Stomach (tissue), 9 donors: ENCODE data around the gene PJA1. TPM values are rescaled to one million over a fixed set of nuclear protein-coding genes. Genes with fewer than 3 reads are reported as not detected.

Experiments used
- DNase-seq, 2 donors: peaks; one replicate each; pipeline versions ENCODE4 v3.0.0 to v3.0.0-alpha.2; 2013 to 2019
- H3K27ac ChIP-seq, 5 donors: fragments of 200-600 bp in 4 of 5; sonication (generic) in 4 of 5; one replicate each; pipeline ENCODE4 v1.5.1; 2013 to 2019; ENCODE audit warnings: mild to moderate bottlenecking in 1 of 5, moderate library complexity in 1 of 5
- H3K27me3 ChIP-seq, 3 donors: fragments of 200-600 bp; sonication (generic); one replicate each; pipeline ENCODE4 v1.5.1; 2017 to 2019; ENCODE audit warnings: mixed run types in 1 of 3
- H3K36me3 ChIP-seq, 4 donors: fragments of 200-600 bp; sonication (generic); 1 replicate in 3 of 4; 2 replicates in 1 of 4; pipeline ENCODE4 v1.5.1; 2016 to 2019
- H3K4me1 ChIP-seq, 4 donors: fragments of 200-600 bp; sonication (generic); one replicate each; pipeline ENCODE4 v1.5.1; 2016 to 2019
- H3K4me3 ChIP-seq, 4 donors: fragments of 200-600 bp; sonication (generic) in 3 of 4; one replicate each; pipeline ENCODE4 v1.5.1; 2016 to 2019; ENCODE audit warnings: mild to moderate bottlenecking in 1 of 4
- H3K9me3 ChIP-seq, 4 donors: fragments of 200-600 bp; sonication (generic); one replicate each; pipeline ENCODE4 v1.5.1; 2016 to 2019
- CTCF ChIP-seq, 7 experiments: fragments of 450-650 bp in 4 of 7; fragments of 200-600 bp in 3 of 7; sonication (generic) in 3 of 7; IDR thresholded peaks; one replicate each; pipeline ENCODE4 v1.5.1; 2016 to 2019; ENCODE audit warnings: antibody characterized with exemption in 7 of 7, control low read depth in 2 of 7, mild to moderate bottlenecking in 1 of 7
- EP300 ChIP-seq: sonication (generic); formaldehyde crosslinking; IDR thresholded peaks from one replicate; pipeline ENCODE4 v1.6.1; 2017; ENCODE audit warnings: antibody characterized with exemption
- POLR2A ChIP-seq, 4 donors: fragments of 450-650 bp; IDR thresholded peaks; one replicate each; pipeline ENCODE4 v1.6.1; 2016; ENCODE audit warnings: antibody characterized with exemption in 4 of 4, control low read depth in 2 of 4, mild to moderate bottlenecking in 1 of 4, moderate library complexity in 1 of 4
- POLR2AphosphoS5 ChIP-seq, 3 donors: sonication (generic); formaldehyde crosslinking; IDR thresholded peaks; one replicate each; pipeline ENCODE4 v1.6.1; 2016; ENCODE audit warnings: antibody characterized with exemption in 3 of 3
- WGBS, 5 donors: extraction: QIAGEN DNeasy Blood & Tissue Kit in 3 of 5; methylation state at CpG; one replicate each; pipeline versions ENCODE4 v1.1.5 to v1.1.7; 2013 to 2018; 5-methylcytosine and 5-hydroxymethylcytosine counted together
- intact Hi-C: fragments of 100-400 bp; cut with DNase I; formaldehyde crosslinking; loops from one replicate; pipeline ENCODE4 v1.15.1; 2023; ENCODE audit warnings: low total_unique reads
- polyA plus RNA-seq, 3 donors: library from polyadenylated mRNA; stranded (reverse); fragments of 200-250 nt; gene quantifications; one replicate each; pipeline ENCODE4 v1.2.3, GENCODE V29; 2013
- total RNA-seq, 5 donors: library from RNA; depleted of rRNA; stranded (reverse); fragments of >200 nt; gene quantifications; one replicate each; pipeline versions ENCODE4 v1.1.0 to v1.2.3, GENCODE V29; 2014 to 2016
- donor health status: healthy with polysubstance abuse.
- donor health status: Bipolar disorder and iron deficiency.
- donor health status: healthy.

PJA1 gene
- total and polyA plus RNA-seq, 8 donors: 1.7 to 41.4 (median 12.0) TPM

DNA sequence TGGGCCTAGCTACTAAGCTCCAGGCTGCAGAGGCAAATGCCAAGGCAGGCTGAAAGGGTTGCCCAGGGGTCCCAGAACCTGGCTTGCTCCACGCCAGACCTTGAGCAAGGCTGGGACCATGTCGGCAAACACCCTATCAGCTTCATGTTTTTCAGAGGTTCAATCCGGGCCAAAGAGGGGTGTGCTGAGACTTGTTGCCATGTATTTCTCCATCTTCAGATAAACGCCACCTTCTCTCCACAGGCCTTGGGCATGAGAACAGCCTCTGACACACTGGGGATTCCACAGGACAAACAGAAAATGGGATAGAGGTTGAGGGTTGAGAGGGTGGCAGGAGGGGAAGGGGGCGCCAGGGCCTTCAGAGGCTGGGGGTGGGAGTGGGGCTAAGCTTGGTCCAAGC is 8.6 kb downstream of the PJA1 start:
- H3K27me3 ChIP-seq: peaks cover 0 to 6% (median 0%) of the 10 kb centered on the region in 3 donors
- DNase-seq: no peak
- no peak overlapping the region for H3K27ac ChIP-seq
- intact Hi-C loops: no loop called here
- H3K9me3 ChIP-seq: no peaks in the 10 kb centered on the region
- WGBS, 5 donors: 76 to 100% (median 91%) methylated on average over 3 to 5 of the region's 5 CpGs
- H3K4me3 ChIP-seq: no peak overlapping the region
- peaks cover 0 to 9% (median 5%) of the 10 kb centered on the region in 4 donors for H3K36me3 ChIP-seq
- peaks cover 0 to 15% (median 5%) of the 10 kb centered on the region in 4 donors for H3K4me1 ChIP-seq
- TF ChIP-seq CTCF (IDR thresholded peaks at IDR 0.05): no peak
- no peak for TF ChIP-seq EP300
- TF ChIP-seq POLR2AphosphoS5 (IDR thresholded peaks at IDR 0.05): no peak
- no peak for TF ChIP-seq POLR2A (IDR thresholded peaks at IDR 0.05)

DNA sequence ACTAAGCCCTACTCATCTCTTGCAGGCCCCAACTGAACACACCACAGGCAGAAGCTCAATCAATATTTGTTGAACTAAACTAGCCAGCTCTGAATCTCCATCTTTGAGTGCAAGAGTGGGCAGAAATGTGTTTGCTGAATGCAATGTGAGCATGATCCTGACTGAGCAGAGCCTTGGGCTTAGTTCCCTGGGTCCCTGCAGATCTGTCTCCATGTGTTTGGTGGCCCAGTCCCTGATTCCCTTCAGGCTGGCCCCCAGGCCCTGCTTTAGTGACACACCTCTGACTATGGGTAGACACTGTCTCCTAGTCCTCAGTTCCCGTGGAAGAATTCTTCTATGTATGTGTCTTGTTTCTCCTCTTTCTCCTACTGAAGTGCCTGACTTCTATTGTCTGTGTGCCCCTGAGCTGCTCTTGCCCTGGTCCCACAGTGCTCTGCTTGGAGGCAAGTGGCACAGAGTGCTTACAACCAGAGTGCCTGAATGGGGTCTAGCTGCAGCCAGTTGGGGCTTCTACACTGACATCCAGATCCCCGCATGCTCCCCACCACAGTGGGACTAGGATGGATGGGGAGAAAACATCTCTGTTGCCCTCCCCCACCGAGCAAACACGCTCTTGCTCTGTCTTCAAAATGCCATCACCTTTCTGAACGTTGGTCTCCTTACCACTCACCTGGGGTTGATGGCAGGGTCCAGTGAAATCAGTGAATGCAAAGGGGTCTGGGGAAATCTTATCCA is 9.3 kb downstream of the PJA1 start:
- Histone ChIP-seq H3K9me3 (no peaks in the 10 kb centered on the region), H3K27me3 (peaks cover 0 to 11% (median 0%) of the 10 kb centered on the region in 3 donors), H3K27ac (no peak overlapping the region), H3K4me3 (no peak overlapping the region), H3K4me1 (peaks cover 0 to 15% (median 5%) of the 10 kb centered on the region in 4 donors), H3K36me3 (peaks cover 0 to 2% (median 0%) of the 10 kb centered on the region in 4 donors)
- intact Hi-C loops: no loop called here
- TF ChIP-seq POLR2AphosphoS5 (IDR thresholded peaks at IDR 0.05): no peak
- TF ChIP-seq EP300: no peak
- no peak for TF ChIP-seq POLR2A (IDR thresholded peaks at IDR 0.05)
- TF ChIP-seq CTCF (IDR thresholded peaks at IDR 0.05): no peak
- 67 to 90% (median 86%) methylated on average over 2 to 5 of the region's 5 CpGs for WGBS, 5 donors
- no peak for DNase-seq

DNA sequence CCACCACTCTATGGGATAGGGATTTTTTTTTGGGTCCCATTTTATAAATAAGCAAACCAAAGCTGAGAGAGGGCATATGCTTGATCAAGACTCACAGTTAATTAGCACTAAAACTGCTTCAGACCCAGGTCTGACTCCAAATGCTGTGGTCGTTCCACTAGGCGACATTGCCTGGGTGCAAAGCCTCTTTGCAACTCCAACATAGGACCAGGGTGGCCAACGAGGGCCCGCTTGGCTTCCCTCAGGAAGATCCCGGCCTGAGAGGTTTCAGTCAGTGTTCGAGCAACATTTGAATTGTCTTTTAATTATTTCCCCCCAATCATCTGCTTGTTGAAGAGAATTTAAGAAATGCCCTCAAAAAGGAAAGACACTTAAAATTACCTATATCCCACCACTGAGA is 11.2 kb downstream of the PJA1 start:
- WGBS, 5 donors: 79 to 92% (median 88%) methylated on average over 6 of the region's 6 CpGs
- Histone ChIP-seq H3K36me3 (no peaks in the 10 kb centered on the region), H3K27ac (no peak overlapping the region), H3K27me3 (peaks cover 0 to 22% (median 5%) of the 10 kb centered on the region in 3 donors), H3K9me3 (no peaks in the 10 kb centered on the region), H3K4me3 (no peak overlapping the region), H3K4me1 (peaks cover 0 to 8% (median 3%) of the 10 kb centered on the region in 4 donors)
- no peak for DNase-seq
- intact Hi-C loops: no loop called here
- TF ChIP-seq POLR2AphosphoS5 (IDR thresholded peaks at IDR 0.05) (no peak), CTCF (IDR thresholded peaks at IDR 0.05) (no peak), POLR2A (IDR thresholded peaks at IDR 0.05) (no peak)

DNA sequence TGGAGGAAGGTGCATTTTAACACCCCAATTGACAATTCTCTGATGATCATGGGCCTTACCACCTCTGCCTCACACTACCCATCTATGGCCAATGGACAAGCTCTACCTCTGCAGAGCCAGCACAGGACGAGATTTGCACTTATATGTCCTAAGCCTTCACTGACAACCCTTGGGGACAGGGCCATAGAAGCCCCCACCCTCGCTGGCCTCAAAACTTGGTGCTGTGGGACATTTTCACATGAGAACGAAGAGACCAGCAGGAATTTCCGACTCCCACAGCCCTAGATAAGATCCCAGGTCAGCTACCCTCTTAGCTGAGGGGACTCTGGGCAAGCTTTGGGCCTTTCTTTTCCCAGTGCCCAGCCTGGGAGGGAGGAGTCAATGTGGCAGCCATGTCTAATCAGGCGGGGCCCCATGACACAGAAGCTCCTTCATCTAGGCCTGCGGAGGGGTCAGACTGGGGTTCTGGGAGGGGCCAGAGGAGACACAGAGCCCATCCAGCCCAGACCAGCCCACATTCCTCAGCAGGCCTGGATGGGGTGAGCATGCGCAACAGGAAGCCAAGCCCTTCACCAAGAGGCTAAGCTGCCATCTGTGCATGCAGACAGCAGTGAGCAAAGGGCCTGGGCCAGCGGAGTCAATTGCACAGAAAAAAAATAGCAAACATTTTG is 12.1 kb downstream of the PJA1 start:
- WGBS, 5 donors: 54 to 77% (median 66%) methylated on average over 2 to 8 of the region's 8 CpGs
- Histone ChIP-seq H3K4me3 (no peak overlapping the region), H3K36me3 (no peaks in the 10 kb centered on the region), H3K27ac (no peak overlapping the region), H3K9me3 (no peaks in the 10 kb centered on the region), H3K27me3 (peaks cover 0 to 22% (median 5%) of the 10 kb centered on the region in 3 donors), H3K4me1 (no peaks in the 10 kb centered on the region)
- peak in 1 of 2 donors; percentile 87 for DNase-seq
- TF ChIP-seq EP300: no peak
- TF ChIP-seq CTCF (IDR thresholded peaks at IDR 0.05): no peak
- no peak for TF ChIP-seq POLR2A (IDR thresholded peaks at IDR 0.05)
- TF ChIP-seq POLR2AphosphoS5 (IDR thresholded peaks at IDR 0.05): no peak
- intact Hi-C loops: no loop called here
